NCI-H446 (cell line): ENCODE measurements around the gene RSAD2.

ENCODE experiments used
- DNase-seq, 2 experiments: peaks; one replicate each; lab custom pipeline; 2025; lab: John Stamatoyannopoulos, UW

The RSAD2 gene

DNA sequence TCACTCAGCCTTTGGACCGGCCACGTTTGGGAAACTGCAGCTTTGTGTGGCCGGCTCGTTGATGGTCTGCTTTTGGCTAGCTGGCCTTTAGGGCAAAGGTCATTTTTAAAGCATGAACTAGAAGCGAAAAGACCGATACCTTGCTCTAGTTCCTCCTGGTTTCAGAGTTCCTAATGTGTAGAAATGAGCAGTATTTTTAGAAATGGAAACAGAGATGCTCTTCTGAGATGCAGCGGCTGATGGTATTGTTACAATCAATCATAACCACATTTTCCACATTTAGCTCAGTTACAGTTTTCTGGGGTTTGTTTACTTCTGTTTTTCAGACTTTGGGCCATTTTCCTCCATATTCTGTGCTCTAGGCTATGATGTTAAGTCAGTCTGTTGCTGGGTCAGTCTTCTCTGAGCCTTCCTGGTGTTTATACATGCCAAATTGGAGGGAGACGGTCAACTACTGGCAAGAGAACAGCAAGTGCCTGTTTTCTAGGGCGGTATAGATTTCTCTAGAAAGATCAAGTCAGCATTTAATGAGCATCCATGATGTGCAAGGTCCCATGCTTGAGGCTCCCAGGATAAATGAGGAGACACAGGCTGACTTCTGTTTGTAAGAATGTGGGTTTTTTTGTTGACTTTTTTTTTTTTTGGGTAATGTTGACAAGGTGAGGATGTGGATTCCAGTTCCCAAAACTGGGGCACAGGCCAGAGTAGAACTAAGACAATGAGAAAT, 67.7 kb downstream of the RSAD2 start:
- DNase-seq, result no peak

DNA sequence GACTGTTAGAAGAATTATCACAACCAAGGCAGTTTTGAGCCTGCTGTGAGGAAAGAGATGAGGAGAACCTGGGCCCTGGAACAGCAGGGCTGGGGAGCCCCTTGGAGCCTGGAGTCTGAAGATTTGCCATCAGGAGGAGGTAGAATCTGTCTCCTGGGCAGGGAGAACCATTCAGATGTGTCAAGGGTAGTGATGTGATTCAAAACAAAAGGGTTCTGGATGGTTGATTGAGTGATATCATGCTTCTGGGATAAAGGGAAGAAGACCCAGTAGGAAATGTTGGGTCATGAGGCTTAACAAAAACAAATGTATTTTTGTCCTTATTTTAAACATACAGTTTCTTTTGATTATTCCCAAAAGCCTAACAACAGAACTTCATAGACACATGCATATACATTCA, 68.2 kb downstream of the RSAD2 start:
- no peak for DNase-seq

GRCh38 chr2:6946722-6947121, 69.1 kb downstream of the RSAD2 start:
- DNase-seq, result no peak
